ENCODE data around the gene SURF4. TPM values are rescaled to one million over a fixed set of nuclear protein-coding genes. Genes with fewer than 3 reads are reported as not detected.

The SURF4 gene
- total and polyA plus RNA-seq, 2 of the 13 experiments (the other 11 are each of a cell fraction or from before 2014, with no cell fraction given): 220 to 265 TPM

GRCh38 chr9:133347985-133348717 is 27.7 kb downstream of the SURF4 start, which contains the start of the genes MED22 and RPL7A (continued):
- TF ChIP-seq ZBTB40 (IDR thresholded peaks at IDR 0.05) (no peak), ZBTB40 (CRISPR knock-in tag; IDR thresholded peaks at IDR 0.05) (0 out of 2 replicates have a peak, but pooled peaks have one; percentile 45), ZNF652 (CRISPR knock-in tag; IDR thresholded peaks at IDR 0.05; ENCODE audit: borderline replicate concordance, low read depth) (no peak), ZMYM3 (CRISPR knock-in tag; IDR thresholded peaks at IDR 0.05) (no peak; the same call in 1 of the 2 replicates), NFE2L1 (CRISPR knock-in tag; IDR thresholded peaks at IDR 0.05; ENCODE audit: borderline replicate concordance) (no peak), MEIS2 (CRISPR knock-in tag; IDR thresholded peaks at IDR 0.05) (peak; percentile 51; the same call in 1 of the 2 replicates), ZNF576 (CRISPR knock-in tag; IDR thresholded peaks at IDR 0.05) (no peak), RXRB (CRISPR knock-in tag; IDR thresholded peaks at IDR 0.05; ENCODE audit: borderline replicate concordance) (peak; percentile 51; the same call in 1 of the 2 replicates), PRPF4 (IDR thresholded peaks at IDR 0.05; ENCODE audit: low read depth, low read length, poor library complexity, severe bottlenecking) (no peak), HNRNPL (IDR thresholded peaks at IDR 0.05; ENCODE audit: low read depth, low read length) (0 out of 2 replicates have a peak, but pooled peaks have one; percentile 54)
- TF ChIP-seq, protein P1, sequence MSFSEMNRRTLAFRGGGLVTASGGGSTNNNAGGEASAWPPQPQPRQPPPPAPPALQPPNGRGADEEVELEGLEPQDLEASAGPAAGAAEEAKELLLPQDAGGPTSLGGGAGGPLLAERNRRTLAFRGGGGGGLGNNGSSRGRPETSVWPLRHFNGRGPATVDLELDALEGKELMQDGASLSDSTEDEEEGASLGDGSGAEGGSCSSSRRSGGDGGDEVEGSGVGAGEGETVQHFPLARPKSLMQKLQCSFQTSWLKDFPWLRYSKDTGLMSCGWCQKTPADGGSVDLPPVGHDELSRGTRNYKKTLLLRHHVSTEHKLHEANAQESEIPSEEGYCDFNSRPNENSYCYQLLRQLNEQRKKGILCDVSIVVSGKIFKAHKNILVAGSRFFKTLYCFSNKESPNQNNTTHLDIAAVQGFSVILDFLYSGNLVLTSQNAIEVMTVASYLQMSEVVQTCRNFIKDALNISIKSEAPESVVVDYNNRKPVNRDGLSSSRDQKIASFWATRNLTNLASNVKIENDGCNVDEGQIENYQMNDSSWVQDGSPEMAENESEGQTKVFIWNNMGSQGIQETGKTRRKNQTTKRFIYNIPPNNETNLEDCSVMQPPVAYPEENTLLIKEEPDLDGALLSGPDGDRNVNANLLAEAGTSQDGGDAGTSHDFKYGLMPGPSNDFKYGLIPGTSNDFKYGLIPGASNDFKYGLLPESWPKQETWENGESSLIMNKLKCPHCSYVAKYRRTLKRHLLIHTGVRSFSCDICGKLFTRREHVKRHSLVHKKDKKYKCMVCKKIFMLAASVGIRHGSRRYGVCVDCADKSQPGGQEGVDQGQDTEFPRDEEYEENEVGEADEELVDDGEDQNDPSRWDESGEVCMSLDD (CRISPR knock-in tag; IDR thresholded peaks at IDR 0.05; ENCODE audit: borderline replicate concordance): no peak
- TF ChIP-seq, protein P2, sequence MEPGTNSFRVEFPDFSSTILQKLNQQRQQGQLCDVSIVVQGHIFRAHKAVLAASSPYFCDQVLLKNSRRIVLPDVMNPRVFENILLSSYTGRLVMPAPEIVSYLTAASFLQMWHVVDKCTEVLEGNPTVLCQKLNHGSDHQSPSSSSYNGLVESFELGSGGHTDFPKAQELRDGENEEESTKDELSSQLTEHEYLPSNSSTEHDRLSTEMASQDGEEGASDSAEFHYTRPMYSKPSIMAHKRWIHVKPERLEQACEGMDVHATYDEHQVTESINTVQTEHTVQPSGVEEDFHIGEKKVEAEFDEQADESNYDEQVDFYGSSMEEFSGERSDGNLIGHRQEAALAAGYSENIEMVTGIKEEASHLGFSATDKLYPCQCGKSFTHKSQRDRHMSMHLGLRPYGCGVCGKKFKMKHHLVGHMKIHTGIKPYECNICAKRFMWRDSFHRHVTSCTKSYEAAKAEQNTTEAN (CRISPR knock-in tag; conservative IDR thresholded peaks at IDR 0.05): no peak
